IMR-90 (cell line): Measurements from ENCODE around the gene COL19A1.

ENCODE experiments used
- CEBPB ChIP-seq: IDR thresholded peaks from 2 replicates; pipeline ENCODE4 v1.6.1; 2012; ENCODE audit warnings: low read depth, low read length, improper control_type of control experiment
- CHD1 ChIP-seq: IDR thresholded peaks from 2 replicates; pipeline ENCODE4 v1.6.1; 2012; ENCODE audit warnings: low read depth, low read length, improper control_type of control experiment
- POLR2A ChIP-seq: IDR thresholded peaks from 2 replicates; pipeline ENCODE4 v1.6.1; 2012; ENCODE audit warnings: mild to moderate bottlenecking, low read depth, low read length
- RAD21 ChIP-seq: IDR thresholded peaks from 2 replicates; pipeline ENCODE4 v1.6.1; 2012; ENCODE audit warnings: low read length, improper control_type of control experiment
- SMC3 ChIP-seq: fragments of 150-350 bp; IDR thresholded peaks from 2 replicates; pipeline ENCODE4 v1.6.1; 2016; ENCODE audit warnings: low read depth, mild to moderate bottlenecking, antibody characterized with exemption, low read length, moderate library complexity
- TF ChIP-seq, protein P1 (sequence below): conservative IDR thresholded peaks from 2 replicates; pipeline ENCODE4 v1.5.1; 2012; ENCODE audit warnings: mild to moderate bottlenecking, low read depth, low read length, improper control_type of control experiment
- TF ChIP-seq, protein P2 (sequence below): fragments of 150-350 bp; IDR thresholded peaks from 2 replicates; pipeline ENCODE4 v1.6.1; 2016; ENCODE audit warnings: low read depth, mild to moderate bottlenecking, low read length, moderate library complexity, borderline replicate concordance
- TF ChIP-seq, protein P3 (sequence below): fragments of 150-350 bp; IDR thresholded peaks from 2 replicates; pipeline ENCODE4 v1.6.1; 2017; ENCODE audit warnings: mild to moderate bottlenecking, antibody characterized with exemption, low read length, low read depth

DNA sequence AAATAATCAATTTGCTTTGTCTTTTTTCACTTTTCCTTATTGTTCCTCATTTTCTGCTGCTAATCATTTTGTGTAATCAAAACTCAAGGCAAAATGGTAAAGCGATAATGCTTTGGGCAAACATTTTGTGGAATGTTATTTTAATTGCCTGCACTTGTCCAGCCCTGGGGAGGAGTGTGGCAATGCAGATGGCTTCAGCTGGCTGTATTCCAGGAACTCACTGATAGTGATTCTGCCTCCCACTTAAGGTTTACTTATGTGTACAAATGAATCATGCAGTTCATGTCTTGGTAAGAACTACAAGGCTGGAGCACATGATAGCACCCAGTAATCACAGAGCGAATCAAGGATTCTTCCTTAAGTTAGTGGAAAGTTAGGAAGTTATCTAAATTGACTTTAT, 107.8 kb downstream of the COL19A1 start:
- TF ChIP-seq, protein P1, sequence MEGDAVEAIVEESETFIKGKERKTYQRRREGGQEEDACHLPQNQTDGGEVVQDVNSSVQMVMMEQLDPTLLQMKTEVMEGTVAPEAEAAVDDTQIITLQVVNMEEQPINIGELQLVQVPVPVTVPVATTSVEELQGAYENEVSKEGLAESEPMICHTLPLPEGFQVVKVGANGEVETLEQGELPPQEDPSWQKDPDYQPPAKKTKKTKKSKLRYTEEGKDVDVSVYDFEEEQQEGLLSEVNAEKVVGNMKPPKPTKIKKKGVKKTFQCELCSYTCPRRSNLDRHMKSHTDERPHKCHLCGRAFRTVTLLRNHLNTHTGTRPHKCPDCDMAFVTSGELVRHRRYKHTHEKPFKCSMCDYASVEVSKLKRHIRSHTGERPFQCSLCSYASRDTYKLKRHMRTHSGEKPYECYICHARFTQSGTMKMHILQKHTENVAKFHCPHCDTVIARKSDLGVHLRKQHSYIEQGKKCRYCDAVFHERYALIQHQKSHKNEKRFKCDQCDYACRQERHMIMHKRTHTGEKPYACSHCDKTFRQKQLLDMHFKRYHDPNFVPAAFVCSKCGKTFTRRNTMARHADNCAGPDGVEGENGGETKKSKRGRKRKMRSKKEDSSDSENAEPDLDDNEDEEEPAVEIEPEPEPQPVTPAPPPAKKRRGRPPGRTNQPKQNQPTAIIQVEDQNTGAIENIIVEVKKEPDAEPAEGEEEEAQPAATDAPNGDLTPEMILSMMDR = no peak
- TF ChIP-seq POLR2A (no peak), CHD1 (no peak), SMC3 (no peak), RAD21 (no peak), CEBPB (no peak)
- TF ChIP-seq, protein P2, sequence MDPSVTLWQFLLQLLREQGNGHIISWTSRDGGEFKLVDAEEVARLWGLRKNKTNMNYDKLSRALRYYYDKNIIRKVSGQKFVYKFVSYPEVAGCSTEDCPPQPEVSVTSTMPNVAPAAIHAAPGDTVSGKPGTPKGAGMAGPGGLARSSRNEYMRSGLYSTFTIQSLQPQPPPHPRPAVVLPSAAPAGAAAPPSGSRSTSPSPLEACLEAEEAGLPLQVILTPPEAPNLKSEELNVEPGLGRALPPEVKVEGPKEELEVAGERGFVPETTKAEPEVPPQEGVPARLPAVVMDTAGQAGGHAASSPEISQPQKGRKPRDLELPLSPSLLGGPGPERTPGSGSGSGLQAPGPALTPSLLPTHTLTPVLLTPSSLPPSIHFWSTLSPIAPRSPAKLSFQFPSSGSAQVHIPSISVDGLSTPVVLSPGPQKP = no peak
- TF ChIP-seq, protein P3, sequence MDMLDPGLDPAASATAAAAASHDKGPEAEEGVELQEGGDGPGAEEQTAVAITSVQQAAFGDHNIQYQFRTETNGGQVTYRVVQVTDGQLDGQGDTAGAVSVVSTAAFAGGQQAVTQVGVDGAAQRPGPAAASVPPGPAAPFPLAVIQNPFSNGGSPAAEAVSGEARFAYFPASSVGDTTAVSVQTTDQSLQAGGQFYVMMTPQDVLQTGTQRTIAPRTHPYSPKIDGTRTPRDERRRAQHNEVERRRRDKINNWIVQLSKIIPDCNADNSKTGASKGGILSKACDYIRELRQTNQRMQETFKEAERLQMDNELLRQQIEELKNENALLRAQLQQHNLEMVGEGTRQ = no peak
